Measurements from ENCODE around the gene HHAT.

DNA sequence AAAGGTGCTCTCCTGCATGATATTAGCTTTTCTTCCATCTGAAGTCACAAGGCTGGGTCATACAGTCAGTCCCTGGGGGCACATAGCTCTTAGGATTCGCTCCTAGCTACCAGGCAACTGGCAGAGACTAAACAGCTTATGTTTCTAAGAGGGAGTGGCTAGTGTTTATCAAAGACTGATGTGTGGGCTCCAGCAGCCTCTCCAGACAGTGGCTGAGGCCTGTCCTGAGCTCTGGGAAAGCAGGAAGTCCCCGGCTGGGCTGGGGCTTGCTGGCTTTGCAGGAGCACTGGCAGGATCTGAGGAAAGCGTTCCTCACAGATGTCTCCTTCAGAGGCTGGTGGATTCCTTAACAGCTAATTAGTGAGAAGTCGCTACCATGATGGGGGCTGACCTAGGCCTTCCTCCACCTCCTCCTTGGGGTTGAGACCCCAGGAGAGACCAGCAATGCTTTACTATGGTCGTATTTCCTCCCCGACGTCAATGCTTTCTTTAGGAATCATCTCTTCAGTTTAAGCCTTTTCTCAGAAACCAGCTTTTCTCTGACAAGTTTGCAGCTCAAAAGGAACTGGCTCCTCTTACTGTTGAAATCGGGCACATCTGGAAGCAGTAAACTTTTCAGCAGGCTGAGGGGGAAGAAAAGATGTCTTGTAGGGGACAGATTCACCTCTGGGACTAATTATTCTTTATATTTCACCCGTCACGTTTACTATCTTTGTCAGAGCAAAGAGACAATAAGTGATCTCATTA is 33.5 kb upstream of the HHAT start:
- TF ChIP-seq, protein P1, sequence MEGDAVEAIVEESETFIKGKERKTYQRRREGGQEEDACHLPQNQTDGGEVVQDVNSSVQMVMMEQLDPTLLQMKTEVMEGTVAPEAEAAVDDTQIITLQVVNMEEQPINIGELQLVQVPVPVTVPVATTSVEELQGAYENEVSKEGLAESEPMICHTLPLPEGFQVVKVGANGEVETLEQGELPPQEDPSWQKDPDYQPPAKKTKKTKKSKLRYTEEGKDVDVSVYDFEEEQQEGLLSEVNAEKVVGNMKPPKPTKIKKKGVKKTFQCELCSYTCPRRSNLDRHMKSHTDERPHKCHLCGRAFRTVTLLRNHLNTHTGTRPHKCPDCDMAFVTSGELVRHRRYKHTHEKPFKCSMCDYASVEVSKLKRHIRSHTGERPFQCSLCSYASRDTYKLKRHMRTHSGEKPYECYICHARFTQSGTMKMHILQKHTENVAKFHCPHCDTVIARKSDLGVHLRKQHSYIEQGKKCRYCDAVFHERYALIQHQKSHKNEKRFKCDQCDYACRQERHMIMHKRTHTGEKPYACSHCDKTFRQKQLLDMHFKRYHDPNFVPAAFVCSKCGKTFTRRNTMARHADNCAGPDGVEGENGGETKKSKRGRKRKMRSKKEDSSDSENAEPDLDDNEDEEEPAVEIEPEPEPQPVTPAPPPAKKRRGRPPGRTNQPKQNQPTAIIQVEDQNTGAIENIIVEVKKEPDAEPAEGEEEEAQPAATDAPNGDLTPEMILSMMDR (IDR thresholded peaks at IDR 0.05) = no peak
- no peak for TF ChIP-seq POLR2A (IDR thresholded peaks at IDR 0.05)

All from testis (tissue), 2 donors.